Nephron (organoid): ENCODE data around the gene TXLNG.

Experiments
- H3K27ac Mint-ChIP-seq, 3 experiments: 2 replicates each; pipeline ENCODE4 v1.8.0; 2020; ENCODE audit warnings: mixed read lengths in 3 of 3, mild to moderate bottlenecking in 2 of 3, moderate library complexity in 1 of 3
- H3K27me3 Mint-ChIP-seq: 2 replicates; pipeline ENCODE4 v1.8.0; 2021; ENCODE audit warnings: low read depth, mild to moderate bottlenecking, moderate library complexity, mixed read lengths
- H3K36me3 Mint-ChIP-seq: 2 replicates; pipeline ENCODE4 v1.8.0; 2020; ENCODE audit warnings: low read depth, mixed read lengths
- H3K4me1 Mint-ChIP-seq: 2 replicates; pipeline ENCODE4 v1.8.0; 2020; ENCODE audit warnings: mixed read lengths
- H3K4me3 Mint-ChIP-seq, 3 experiments: 2 replicates each; pipeline ENCODE4 v1.8.0; 2020; ENCODE audit warnings: mild to moderate bottlenecking in 3 of 3, mixed read lengths in 3 of 3, moderate library complexity in 2 of 3
- H3K9me3 Mint-ChIP-seq: 2 replicates; pipeline ENCODE4 v1.8.0; 2020; ENCODE audit warnings: mixed read lengths
- CTCF ChIP-seq, 3 experiments: fragments of 200-600 bp; sonication (generic); IDR thresholded peaks; one replicate each; pipeline ENCODE4 v1.5.0; 2021; ENCODE audit warnings: antibody characterized with exemption in 3 of 3; ENCODE audit not compliant: unreplicated experiment in 3 of 3

TXLNG gene

GRCh38 chrX:16804923-16805464, 18.7 kb downstream of the TXLNG start:
- Mint-ChIP-seq H3K27me3 (no peaks in the 10 kb centered on the region), H3K27ac (no peak overlapping the region), H3K4me3 (no peak overlapping the region), H3K36me3 (peaks cover 30% of the 10 kb centered on the region), H3K4me1 (peaks cover 17% of the 10 kb centered on the region), H3K9me3 (no peaks in the 10 kb centered on the region)
- no peak for TF ChIP-seq CTCF (IDR thresholded peaks at IDR 0.05; ENCODE audit: unreplicated experiment in 3 of 3)

- H3K9me3 Mint-ChIP-seq, result no peaks in the 10 kb centered on the region
- H3K4me1 Mint-ChIP-seq, result peaks cover 17% of the 10 kb centered on the region
- TF ChIP-seq CTCF (IDR thresholded peaks at IDR 0.05; ENCODE audit: unreplicated experiment in 3 of 3), result peak; percentile 24 to 35 (median 29)
- peaks cover 27% of the 10 kb centered on the region for H3K36me3 Mint-ChIP-seq
- H3K4me3 Mint-ChIP-seq, result no peak overlapping the region
- H3K27ac Mint-ChIP-seq, result peak overlapping the region in 2 of 3 experiments; percentile 38 to 84
- H3K27me3 Mint-ChIP-seq, result no peaks in the 10 kb centered on the region
Measured at GRCh38 chrX:16807548-16807947, 21.3 kb downstream of the TXLNG start.

- peaks cover 17% of the 10 kb centered on the region for H3K4me1 Mint-ChIP-seq
- H3K27me3 Mint-ChIP-seq, result no peaks in the 10 kb centered on the region
- peak overlapping the region; percentile 21 to 84 (median 21) for H3K27ac Mint-ChIP-seq
- no peaks in the 10 kb centered on the region for H3K9me3 Mint-ChIP-seq
- peaks cover 30% of the 10 kb centered on the region for H3K36me3 Mint-ChIP-seq
- no peak for TF ChIP-seq CTCF (IDR thresholded peaks at IDR 0.05; ENCODE audit: unreplicated experiment in 3 of 3)
- H3K4me3 Mint-ChIP-seq, result peak overlapping the region in 2 of 3 experiments; percentile 35 to 54
Measured at GRCh38 chrX:16807976-16808542, 21.8 kb downstream of the TXLNG start.

- no peak overlapping the region for H3K4me3 Mint-ChIP-seq
Measured at GRCh38 chrX:16814597-16814996, 28.3 kb downstream of the TXLNG start.

GRCh38 chrX:16819634-16820033, 33.4 kb downstream of the TXLNG start:
- Mint-ChIP-seq H3K36me3 (peaks cover 47% of the 10 kb centered on the region), H3K9me3 (no peaks in the 10 kb centered on the region), H3K4me3 (no peak overlapping the region), H3K27me3 (no peaks in the 10 kb centered on the region), H3K4me1 (peaks cover 10% of the 10 kb centered on the region), H3K27ac (peak overlapping the region in 1 of 3 experiments; percentile 47)
- TF ChIP-seq CTCF (IDR thresholded peaks at IDR 0.05; ENCODE audit: unreplicated experiment in 3 of 3), result no peak

More at GRCh38 chrX:16814597-16814996, 28.3 kb downstream of the TXLNG start:
- Mint-ChIP-seq H3K27me3 (no peaks in the 10 kb centered on the region), H3K9me3 (no peaks in the 10 kb centered on the region), H3K4me1 (peaks cover 10% of the 10 kb centered on the region), H3K27ac (no peak overlapping the region), H3K36me3 (peaks cover 37% of the 10 kb centered on the region)
- no peak for TF ChIP-seq CTCF (IDR thresholded peaks at IDR 0.05; ENCODE audit: unreplicated experiment in 3 of 3)

GRCh38 chrX:16822723-16823122, 36.5 kb downstream of the TXLNG start:
- Mint-ChIP-seq H3K4me3 (no peak overlapping the region), H3K36me3 (peaks cover 39% of the 10 kb centered on the region), H3K4me1 (peaks cover 7% of the 10 kb centered on the region), H3K9me3 (no peaks in the 10 kb centered on the region), H3K27ac (no peak overlapping the region), H3K27me3 (no peaks in the 10 kb centered on the region)
- no peak for TF ChIP-seq CTCF (IDR thresholded peaks at IDR 0.05; ENCODE audit: unreplicated experiment in 3 of 3)
